Upper lobe of left lung (tissue), 6 donors: ENCODE results near the gene TLE2. TPM values are rescaled to one million over a fixed set of nuclear protein-coding genes. Genes with fewer than 3 reads are reported as not detected.

Experiments used
- ATAC-seq, 2 donors: fragments of 200-7000 bp; cut with Tn5 transposase; one replicate each; pipeline ENCODE4 v1.9.1; 2022; ENCODE audit warnings: mild to moderate bottlenecking in 2 of 2, moderate library complexity in 2 of 2; ENCODE audit not compliant: low FRiP score in 2 of 2
- DNase-seq, 2 donors: peaks; one replicate each; pipeline ENCODE4 v3.0.0-alpha.2; 2019 to 2020
- H3K27ac ChIP-seq, 4 donors: fragments of 200-600 bp; sonication (generic); one replicate each; pipeline ENCODE4 v1.5.1; 2016 to 2019
- H3K27me3 ChIP-seq, 4 donors: fragments of 200-600 bp; sonication (generic); one replicate each; pipeline ENCODE4 v1.5.1; 2017 to 2019
- H3K36me3 ChIP-seq, 4 donors: fragments of 200-600 bp; sonication (generic); one replicate each; pipeline ENCODE4 v1.5.1; 2016 to 2019
- H3K4me1 ChIP-seq, 4 donors: fragments of 200-600 bp; sonication (generic); one replicate each; pipeline ENCODE4 v1.5.1; 2018 to 2019
- H3K4me3 ChIP-seq, 4 donors: fragments of 200-600 bp; sonication (generic); one replicate each; pipeline ENCODE4 v1.5.1; 2017 to 2019; ENCODE audit warnings: mild to moderate bottlenecking in 2 of 4, moderate library complexity in 1 of 4
- H3K9me3 ChIP-seq, 4 donors: fragments of 200-600 bp; sonication (generic); one replicate each; pipeline ENCODE4 v1.5.1; 2018 to 2019
- EP300 ChIP-seq, 4 donors: sonication (generic); formaldehyde crosslinking; IDR thresholded peaks; one replicate each; pipeline ENCODE4 v1.5.1; 2017; ENCODE audit warnings: antibody characterized with exemption in 4 of 4, control low read depth in 2 of 4
- POLR2A ChIP-seq, 4 donors: fragments of 450-650 bp; IDR thresholded peaks; one replicate each; pipeline ENCODE4 v1.5.1; 2016 to 2017; ENCODE audit warnings: antibody characterized with exemption in 4 of 4, mild to moderate bottlenecking in 2 of 4
- POLR2AphosphoS5 ChIP-seq, 2 donors: sonication (generic); formaldehyde crosslinking; IDR thresholded peaks; one replicate each; pipeline ENCODE4 v1.5.1; 2017; ENCODE audit warnings: antibody characterized with exemption in 2 of 2
- WGBS, 2 donors: methylation state at CpG; one replicate each; pipeline ENCODE4 v1.1.5; 2017 to 2018; 5-methylcytosine and 5-hydroxymethylcytosine counted together
- total RNA-seq, 6 donors: library from RNA; depleted of rRNA in 4 of 6; stranded (reverse); fragments of >200 nt in 4 of 6; gene quantifications; one replicate each; pipeline versions ENCODE4 v1.1.0 to v1.2.1, GENCODE V29; 2016 to 2021
- TF ChIP-seq, protein P1 (sequence below), 6 experiments: fragments of 450-650 bp in 4 of 6; fragments of 200-600 bp in 2 of 6; sonication (generic) in 2 of 6; IDR thresholded peaks; one replicate each; pipeline ENCODE4 v1.5.1; 2016 to 2019; ENCODE audit warnings: antibody characterized with exemption in 6 of 6
- donor health status: DM: no; HTN: no; CAD: no; lungs with moderate emphysema.
- donor health status: DM: no; HTN: yes; CAD: no; lungs with severe emphysema.

TLE2 gene
- total RNA-seq, 6 donors from 2014 or later: 35.0 to 115 (median 56.0) TPM

DNA sequence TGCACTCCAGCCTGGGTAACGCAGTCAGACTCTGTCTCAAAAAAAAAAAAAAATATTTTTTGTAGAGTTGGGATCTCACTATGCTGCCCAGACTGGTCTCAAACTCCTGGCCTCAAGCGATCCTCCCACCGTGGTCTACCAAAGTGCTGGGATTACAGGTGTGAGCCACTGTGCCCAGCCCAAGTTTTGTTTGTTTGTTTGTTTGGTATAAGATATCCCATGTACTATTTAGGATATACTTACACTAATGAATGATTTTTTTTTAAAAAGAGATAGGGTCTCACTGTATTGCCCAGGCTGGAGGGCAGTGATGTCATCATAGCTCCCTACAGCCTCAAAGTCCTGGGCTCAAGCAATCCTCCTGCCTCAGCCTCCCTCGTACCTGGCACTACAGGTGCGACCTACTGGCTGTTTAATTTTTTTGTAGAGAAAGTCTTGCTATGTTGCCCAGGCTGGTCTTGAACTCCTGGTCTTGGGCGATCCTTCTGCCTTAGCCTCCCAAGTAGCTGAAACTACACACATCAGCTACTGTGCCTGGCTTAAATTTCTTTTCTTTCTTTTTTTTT is 27.8 kb downstream of the TLE2 start:
- 97 to 98% methylated on average over 6 of the region's 6 CpGs for WGBS, 2 donors
- H3K9me3 ChIP-seq: no peaks in the 10 kb centered on the region
- ATAC-seq (no peak), DNase-seq (no peak)
- no peak overlapping the region for H3K4me3 ChIP-seq
- no peaks in the 10 kb centered on the region for H3K4me1 ChIP-seq
- no peaks in the 10 kb centered on the region for H3K27me3 ChIP-seq
- TF ChIP-seq EP300 (IDR thresholded peaks at IDR 0.05) (no peak), POLR2A (IDR thresholded peaks at IDR 0.05) (no peak), POLR2AphosphoS5 (IDR thresholded peaks at IDR 0.05) (no peak)
- TF ChIP-seq, protein P1, sequence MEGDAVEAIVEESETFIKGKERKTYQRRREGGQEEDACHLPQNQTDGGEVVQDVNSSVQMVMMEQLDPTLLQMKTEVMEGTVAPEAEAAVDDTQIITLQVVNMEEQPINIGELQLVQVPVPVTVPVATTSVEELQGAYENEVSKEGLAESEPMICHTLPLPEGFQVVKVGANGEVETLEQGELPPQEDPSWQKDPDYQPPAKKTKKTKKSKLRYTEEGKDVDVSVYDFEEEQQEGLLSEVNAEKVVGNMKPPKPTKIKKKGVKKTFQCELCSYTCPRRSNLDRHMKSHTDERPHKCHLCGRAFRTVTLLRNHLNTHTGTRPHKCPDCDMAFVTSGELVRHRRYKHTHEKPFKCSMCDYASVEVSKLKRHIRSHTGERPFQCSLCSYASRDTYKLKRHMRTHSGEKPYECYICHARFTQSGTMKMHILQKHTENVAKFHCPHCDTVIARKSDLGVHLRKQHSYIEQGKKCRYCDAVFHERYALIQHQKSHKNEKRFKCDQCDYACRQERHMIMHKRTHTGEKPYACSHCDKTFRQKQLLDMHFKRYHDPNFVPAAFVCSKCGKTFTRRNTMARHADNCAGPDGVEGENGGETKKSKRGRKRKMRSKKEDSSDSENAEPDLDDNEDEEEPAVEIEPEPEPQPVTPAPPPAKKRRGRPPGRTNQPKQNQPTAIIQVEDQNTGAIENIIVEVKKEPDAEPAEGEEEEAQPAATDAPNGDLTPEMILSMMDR (IDR thresholded peaks at IDR 0.05): no peak
- no peak overlapping the region for H3K27ac ChIP-seq
- peaks cover 0 to 83% (median 24%) of the 10 kb centered on the region in 4 donors for H3K36me3 ChIP-seq

DNA sequence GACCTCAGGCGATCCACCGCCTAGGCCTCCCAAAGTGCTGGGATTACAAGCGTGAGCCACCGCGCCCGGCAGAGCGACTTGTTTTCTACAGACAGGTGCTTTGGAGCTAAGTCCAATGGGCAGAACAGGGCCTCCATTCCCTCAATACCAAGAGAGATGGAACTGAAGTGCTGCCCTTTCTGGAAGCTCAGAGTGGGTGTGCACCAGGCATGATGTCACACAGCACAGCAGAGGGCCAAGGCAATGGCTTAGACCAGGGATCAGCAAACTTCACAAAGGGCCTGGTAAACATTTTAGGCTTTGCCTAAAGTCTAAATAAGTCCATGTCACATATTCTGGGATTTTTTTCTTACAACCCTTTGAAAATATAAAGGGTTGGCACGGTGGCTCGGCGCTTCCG is 30.4 kb downstream of the TLE2 start:
- Histone ChIP-seq H3K4me3 (no peak overlapping the region), H3K36me3 (peaks cover 0 to 56% (median 11%) of the 10 kb centered on the region in 4 donors), H3K9me3 (no peaks in the 10 kb centered on the region), H3K4me1 (no peaks in the 10 kb centered on the region), H3K27ac (no peak overlapping the region), H3K27me3 (no peaks in the 10 kb centered on the region)
- TF ChIP-seq, protein P1 (IDR thresholded peaks at IDR 0.05): no peak
- TF ChIP-seq POLR2A (IDR thresholded peaks at IDR 0.05) (no peak), POLR2AphosphoS5 (IDR thresholded peaks at IDR 0.05) (no peak), EP300 (IDR thresholded peaks at IDR 0.05) (no peak)
- 91 to 97% methylated on average over 10 to 11 of the region's 11 CpGs for WGBS, 2 donors
- ATAC-seq: no peak
- no peak for DNase-seq

DNA sequence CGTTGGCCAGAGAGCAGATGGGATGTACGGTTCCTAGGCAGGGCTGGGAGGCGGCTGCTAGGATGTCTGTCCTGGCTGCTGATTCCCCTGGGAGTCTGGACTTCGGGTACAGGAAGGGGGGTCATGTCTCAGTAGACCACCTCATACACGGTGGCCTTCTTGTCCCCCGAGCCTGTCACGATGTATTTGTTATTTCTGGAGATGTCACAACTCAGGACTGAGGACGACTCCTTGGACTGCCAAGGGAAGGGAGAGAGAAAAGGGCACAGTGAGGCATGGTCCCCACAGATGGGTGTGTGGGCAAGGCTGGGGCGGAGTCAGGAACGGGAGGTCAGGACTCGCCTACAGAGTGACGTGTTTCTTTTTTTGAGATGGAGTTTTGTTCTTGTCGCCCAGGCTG is 31.4 kb downstream of the TLE2 start:
- DNase-seq (no peak), ATAC-seq (no peak)
- 81% methylated on average over 13 of the region's 13 CpGs for WGBS, 2 donors
- Histone ChIP-seq H3K9me3 (no peaks in the 10 kb centered on the region), H3K27me3 (no peaks in the 10 kb centered on the region), H3K27ac (no peak overlapping the region), H3K4me1 (no peaks in the 10 kb centered on the region), H3K4me3 (no peak overlapping the region), H3K36me3 (peaks cover 0 to 50% (median 10%) of the 10 kb centered on the region in 4 donors)
- TF ChIP-seq EP300 (IDR thresholded peaks at IDR 0.05) (no peak), POLR2A (IDR thresholded peaks at IDR 0.05) (no peak), POLR2AphosphoS5 (IDR thresholded peaks at IDR 0.05) (no peak)
- TF ChIP-seq, protein P1 (IDR thresholded peaks at IDR 0.05): no peak

DNA sequence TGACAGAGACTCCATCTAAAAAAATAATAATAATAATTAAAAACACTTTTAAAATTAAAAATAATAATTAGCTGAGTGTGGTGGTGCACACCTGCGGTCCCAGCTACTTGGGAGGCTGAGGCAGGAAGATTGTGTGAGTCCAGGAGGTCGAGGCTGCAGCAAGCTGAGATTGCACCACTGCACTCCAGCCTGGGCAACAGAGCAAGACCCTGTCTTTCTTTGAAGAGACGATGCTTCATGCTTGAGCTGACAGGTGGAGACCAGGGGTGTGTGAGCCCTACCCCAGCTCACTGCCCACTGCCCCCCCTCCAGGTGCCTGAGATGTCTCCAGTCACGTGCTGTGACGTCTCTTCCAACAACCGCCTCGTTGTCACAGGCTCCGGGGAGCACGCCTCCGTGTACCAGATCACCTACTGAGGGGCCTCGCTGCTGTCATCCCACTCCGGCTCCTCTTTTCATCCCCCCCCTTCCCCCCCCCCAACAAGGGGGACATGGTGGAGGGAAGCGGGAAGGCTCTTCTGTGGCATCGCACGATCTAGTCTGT is 34.4 kb downstream of the TLE2 start:
- WGBS, 2 donors: 81 to 84% methylated on average over 14 to 15 of the region's 15 CpGs
- TF ChIP-seq POLR2A (IDR thresholded peaks at IDR 0.05) (no peak), POLR2AphosphoS5 (IDR thresholded peaks at IDR 0.05) (no peak), EP300 (IDR thresholded peaks at IDR 0.05) (no peak)
- TF ChIP-seq, protein P1 (IDR thresholded peaks at IDR 0.05): no peak
- Histone ChIP-seq H3K27ac (no peak overlapping the region), H3K27me3 (no peaks in the 10 kb centered on the region), H3K4me3 (no peak overlapping the region), H3K4me1 (no peaks in the 10 kb centered on the region), H3K9me3 (no peaks in the 10 kb centered on the region), H3K36me3 (peaks cover 0 to 22% (median 3%) of the 10 kb centered on the region in 4 donors)
- no peak for DNase-seq
- ATAC-seq: no peak

DNA sequence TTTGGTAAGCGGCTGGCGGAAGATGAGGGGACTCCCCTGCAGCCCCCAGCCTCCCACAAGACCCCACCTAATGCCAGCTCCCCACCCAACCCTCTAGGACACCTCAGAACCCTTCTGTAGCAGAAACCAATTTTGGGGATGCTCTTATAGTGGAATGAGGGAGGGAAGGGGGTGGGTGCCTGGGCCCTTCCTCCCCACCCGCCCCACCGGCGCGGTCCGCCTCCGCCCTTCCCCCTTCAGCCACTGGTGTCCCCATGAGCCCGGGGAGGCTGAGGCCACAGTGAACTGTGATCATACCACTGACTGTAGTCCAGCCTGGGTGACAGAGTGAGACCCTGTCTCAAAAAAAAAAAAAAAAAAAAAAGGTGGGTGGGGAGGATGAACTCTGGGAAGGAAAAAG is 35.5 kb downstream of the TLE2 start:
- no peaks in the 10 kb centered on the region for H3K4me1 ChIP-seq
- no peak overlapping the region for H3K4me3 ChIP-seq
- H3K27me3 ChIP-seq: no peaks in the 10 kb centered on the region
- TF ChIP-seq, protein P1 (IDR thresholded peaks at IDR 0.05): no peak
- TF ChIP-seq POLR2A (IDR thresholded peaks at IDR 0.05): no peak
- no peak overlapping the region for H3K27ac ChIP-seq
- H3K36me3 ChIP-seq: peaks cover 0 to 13% (median 0%) of the 10 kb centered on the region in 4 donors
- WGBS, 2 donors: 86% methylated on average over 2 to 7 of the region's 9 CpGs
- DNase-seq (no peak), ATAC-seq (no peak)
- no peaks in the 10 kb centered on the region for H3K9me3 ChIP-seq
